DND-41 (cell line): ENCODE data around the gene GRM4.
"Not testable (repeated sequence)": the region's sequence is repeated elsewhere in the genome, so short reads cannot be mapped to it uniquely, and the experiment has no call there.

Experiments
- ATAC-seq: fragments of 200-7000 bp; cut with Tn5 transposase; 3 replicates; pipeline ENCODE4 v1.9.1; 2021; ENCODE audit warnings: low read depth; ENCODE audit not compliant: insufficient read depth
- DNase-seq: peaks from one replicate; pipeline ENCODE4 v3.0.0-alpha.2; 2020
- H2AFZ ChIP-seq: 2 replicates; pipeline ENCODE4 v1.6.0; 2012; ENCODE audit warnings: low read depth, low read length
- H3K27ac ChIP-seq: 2 replicates; pipeline ENCODE4 v1.5.1; 2012; ENCODE audit warnings: low read length, inconsistent platforms
- H3K27me3 ChIP-seq: fragments of 200-600 bp; sonication (generic); 2 replicates; pipeline ENCODE4 v1.6.0; 2012; ENCODE audit warnings: low read length, mild to moderate bottlenecking, inconsistent platforms; ENCODE audit not compliant: insufficient read depth, poor library complexity
- H3K36me3 ChIP-seq: 2 replicates; pipeline ENCODE4 v1.5.1; 2012; ENCODE audit warnings: low read length, inconsistent platforms; ENCODE audit not compliant: insufficient read depth
- H3K4me1 ChIP-seq: 2 replicates; pipeline ENCODE4 v1.5.1; 2012; ENCODE audit warnings: mild to moderate bottlenecking, low read length; ENCODE audit not compliant: insufficient read depth
- H3K4me2 ChIP-seq: 2 replicates; pipeline ENCODE4 v1.6.0; 2012; ENCODE audit warnings: mild to moderate bottlenecking, moderate library complexity, low read length, inconsistent platforms; ENCODE audit not compliant: insufficient read depth
- H3K4me3 ChIP-seq, 2 experiments: fragments of 200-600 bp in 1 of 2; shearing (Covaris generic) in 1 of 2; 2 replicates each; pipeline ENCODE4 v1.5.1; 2012 to 2016; ENCODE audit warnings: inconsistent platforms in 2 of 2, low read length in 2 of 2, mild to moderate bottlenecking in 2 of 2, low read depth in 1 of 2, moderate library complexity in 1 of 2
- H3K79me2 ChIP-seq: 2 replicates; pipeline ENCODE4 v1.6.0; 2012; ENCODE audit warnings: low read length, inconsistent platforms; ENCODE audit not compliant: insufficient read depth
- H3K9ac ChIP-seq: 2 replicates; pipeline ENCODE4 v1.6.0; 2012; ENCODE audit warnings: low read depth, mild to moderate bottlenecking, inconsistent platforms, low read length, moderate library complexity
- H3K9me3 ChIP-seq: 2 replicates; pipeline ENCODE4 v1.5.1; 2012; ENCODE audit warnings: low read length, moderate library complexity, mild to moderate bottlenecking, inconsistent platforms; ENCODE audit not compliant: insufficient read depth, severe bottlenecking
- H4K20me1 ChIP-seq: 2 replicates; pipeline ENCODE4 v1.6.0; 2012; ENCODE audit warnings: low read length; ENCODE audit not compliant: insufficient read depth
- CTCF ChIP-seq: IDR thresholded peaks from 2 replicates; pipeline ENCODE4 v1.5.1; 2012; ENCODE audit warnings: borderline replicate concordance, low read length, moderate library complexity, mild to moderate bottlenecking; ENCODE audit not compliant: poor library complexity, severe bottlenecking; ENCODE audit errors: extremely low read depth
- EZH2 ChIP-seq: IDR thresholded peaks from 3 replicates; pipeline ENCODE4 v1.6.1; 2012; ENCODE audit warnings: borderline replicate concordance, low read depth, mild to moderate bottlenecking, moderate library complexity, low read length, inconsistent platforms; ENCODE audit not compliant: severe bottlenecking

GRM4 gene

GRCh38 chr6:34045771-34046170, 100.1 kb downstream of the GRM4 start:
- no peak overlapping the region for H3K4me3 ChIP-seq
- TF ChIP-seq CTCF = no peak
- TF ChIP-seq EZH2 = no peak
- DNase-seq (no peak), ATAC-seq (no peak)
- H3K9me3 ChIP-seq = no peaks in the 10 kb centered on the region
- no peaks in the 10 kb centered on the region for H3K27me3 ChIP-seq
- no peaks in the 10 kb centered on the region for H3K4me1 ChIP-seq
- peaks cover 5% of the 10 kb centered on the region; the same call in 1 of the 2 replicates for H4K20me1 ChIP-seq
- no peak overlapping the region for H3K27ac ChIP-seq
- H3K79me2 ChIP-seq = no peaks in the 10 kb centered on the region
- H3K36me3 ChIP-seq = no peaks in the 10 kb centered on the region
- no peak overlapping the region for H2AFZ ChIP-seq
- no peak overlapping the region for H3K9ac ChIP-seq
- no peak overlapping the region for H3K4me2 ChIP-seq

- H2AFZ ChIP-seq = no peak overlapping the region
- peaks cover 6% of the 10 kb centered on the region; the same call in 1 of the 2 replicates for H4K20me1 ChIP-seq
- no peak for TF ChIP-seq EZH2
- TF ChIP-seq CTCF = no peak
- ATAC-seq = peak; percentile 81
- no peak overlapping the region for H3K4me2 ChIP-seq
- H3K27ac ChIP-seq = no peak overlapping the region
- no peaks in the 10 kb centered on the region for H3K9me3 ChIP-seq
- H3K27me3 ChIP-seq = no peaks in the 10 kb centered on the region
- H3K4me3 ChIP-seq = no peak overlapping the region
- H3K36me3 ChIP-seq = no peaks in the 10 kb centered on the region
- H3K4me1 ChIP-seq = no peaks in the 10 kb centered on the region
- peak; percentile 40 for DNase-seq
- no peak overlapping the region for H3K9ac ChIP-seq
- H3K79me2 ChIP-seq = no peaks in the 10 kb centered on the region
These were observed 100.8 kb downstream of the GRM4 start for GRCh38 chr6:34044945-34045595.

GRCh38 chr6:34043359-34043758, 102.5 kb downstream of the GRM4 start:
- DNase-seq (no peak), ATAC-seq (no peak)
- H3K27me3 ChIP-seq = peaks cover 4% of the 10 kb centered on the region
- no peak overlapping the region for H3K4me2 ChIP-seq
- H2AFZ ChIP-seq = no peak overlapping the region
- TF ChIP-seq EZH2 (no peak), CTCF (no peak)
- H3K36me3 ChIP-seq = no peaks in the 10 kb centered on the region
- H3K79me2 ChIP-seq = no peaks in the 10 kb centered on the region
- no peak overlapping the region for H3K4me3 ChIP-seq
- H3K4me1 ChIP-seq = no peaks in the 10 kb centered on the region
- no peak overlapping the region for H3K27ac ChIP-seq
- H3K9me3 ChIP-seq = no peaks in the 10 kb centered on the region
- peaks cover 6% of the 10 kb centered on the region; the same call in 1 of the 2 replicates for H4K20me1 ChIP-seq
- H3K9ac ChIP-seq = no peak overlapping the region

- H3K27ac ChIP-seq, H4K20me1 ChIP-seq, H2AFZ ChIP-seq, H3K9me3 ChIP-seq, H3K4me2 ChIP-seq, DNase-seq, H3K4me1 ChIP-seq, H3K79me2 ChIP-seq, H3K27me3 ChIP-seq, H3K9ac ChIP-seq, ATAC-seq, H3K4me3 ChIP-seq, H3K36me3 ChIP-seq: not testable (repeated sequence)
These were observed 103.9 kb downstream of the GRM4 start for GRCh38 chr6:34041998-34042397.
